Measurements from ENCODE around the gene FGD2. TPM values are rescaled to one million over a fixed set of nuclear protein-coding genes. Genes with fewer than 3 reads are reported as not detected.

FGD2 gene
- total and polyA plus RNA-seq, 9 of the 15 experiments (the other 6 are each of a cell fraction or from before 2014, with no cell fraction given) = 0.09 TPM; not detected in 8

- peak; percentile 98 for TF ChIP-seq ZNF592 (IDR thresholded peaks at IDR 0.05)
- no peak for TF ChIP-seq PML (IDR thresholded peaks at IDR 0.05; ENCODE audit: low read length)
- TF ChIP-seq SMAD4 (CRISPR knock-in tag; conservative IDR thresholded peaks at IDR 0.05) = peak; percentile 87
- no peak for TF ChIP-seq MCM5 (IDR thresholded peaks at IDR 0.05; ENCODE audit: low read depth)
These were observed 54.1 kb downstream of the FGD2 start (continued) for GRCh38 chr6:37059344-37060194.

- no peak overlapping the region for H3K4me3 ChIP-seq
- H3K27ac ChIP-seq (ENCODE audit: extremely low read depth, low read depth, low read length) = peak overlapping the region; percentile 86
- no peak for ATAC-seq
- peaks cover 48 to 57% of the 10 kb centered on the region in 2 experiments for H3K4me1 ChIP-seq (replicated peaks in 1 of 2; ENCODE audit: control insufficient read depth in 2 of 2, insufficient read depth in 2 of 2, low read length in 2 of 2)
- BruUV-seq (replicated peaks) = no TSS peak
- no peaks in the 10 kb centered on the region for H3K9me1 ChIP-seq (ENCODE audit: control insufficient read depth, insufficient read depth, low read length)
- no peaks in the 10 kb centered on the region for H3K27me3 ChIP-seq (ENCODE audit: control insufficient read depth in 2 of 2, insufficient read depth in 2 of 2, low read length in 2 of 2)
- WGBS (ENCODE audit: insufficient coverage, low coverage, missing lambda C conversion rate) = 64% methylated on average over 4 of the region's 4 CpGs
- peak overlapping the region; percentile 79; the same call in 1 of the 2 replicates for H2AFZ ChIP-seq (ENCODE audit: low read depth, low read length)
- H3K36me3 ChIP-seq (ENCODE audit: control insufficient read depth, insufficient read depth, low read length) = no peaks in the 10 kb centered on the region
- H4K20me1 ChIP-seq (replicated peaks; ENCODE audit: control insufficient read depth, insufficient read depth, low read length) = no peaks in the 10 kb centered on the region
- in situ Hi-C loops (cut with MboI) = no loop called here
- H3K9ac ChIP-seq (ENCODE audit: insufficient read depth in 1 of 2, low read depth in 2 of 2, low read length in 2 of 2) = peak overlapping the region; percentile 68 to 88
- POLR2A ChIA-PET = interaction anchor here (0.7 to 2.5 kb wide), 8 partner anchors 9 to 110 kb away, joined by 3 to 9 read pairs (median 6); partner anchors contain the start of gene PIM1
- DNase-seq (ENCODE audit: extremely low read depth in 1 of 4, low spot score in 3 of 4) = no peak
- 0 out of 3 replicates have a peak, but pooled peaks cover 7% of the 10 kb centered on the region for H3K79me2 ChIP-seq (ENCODE audit: control insufficient read depth, insufficient read depth, low read length)
- no peaks in the 10 kb centered on the region for H3K9me3 ChIP-seq (replicated peaks; ENCODE audit: control insufficient read depth, insufficient read depth, low read depth, low read length)
- no peak for FAIRE-seq
- peak overlapping the region; percentile 72 for H3K4me2 ChIP-seq (ENCODE audit: insufficient read depth, low read length)
- intact Hi-C loops (cut with micrococcal nuclease) = no loop called here
- CTCF ChIA-PET (ENCODE audit: low intra/inter-chr PET ratio) = interaction anchor here (0.8 to 3.3 kb wide), 3 partner anchors 9 to 150 kb away, joined by 3 to 38 read pairs (median 4); no protein-coding TSS in a partner anchor
- TF ChIP-seq THRA (IDR thresholded peaks at IDR 0.05) = no peak
- TF ChIP-seq PTRF (tag; IDR thresholded peaks at IDR 0.05) = 0 out of 2 replicates have a peak, but pooled peaks have one; percentile 11
- 0 out of 2 replicates have a peak, but pooled peaks have one; percentile 2 for TF ChIP-seq ZNF644 (tag; IDR thresholded peaks at IDR 0.05; ENCODE audit: low read depth)
- 0 out of 2 replicates have a peak, but pooled peaks have one; percentile 50 for TF ChIP-seq IFI16 (CRISPR knock-in tag; IDR thresholded peaks at IDR 0.05)
- peak; percentile 3; the same call in 1 of the 2 replicates for TF ChIP-seq ELF2 (CRISPR knock-in tag; IDR thresholded peaks at IDR 0.05)
- no peak for TF ChIP-seq ARHGAP35 (IDR thresholded peaks at IDR 0.05; ENCODE audit: partially characterized antibody)
- no peak for TF ChIP-seq RUNX1 (IDR thresholded peaks at IDR 0.05; ENCODE audit: low read depth)
- TF ChIP-seq ZNF780A (CRISPR knock-in tag; IDR thresholded peaks at IDR 0.05) = 0 out of 2 replicates have a peak, but pooled peaks have one; percentile 26
- peak; percentile 59; the same call in 1 of the 2 replicates for TF ChIP-seq MTF1 (CRISPR knock-in tag; IDR thresholded peaks at IDR 0.05; ENCODE audit: borderline replicate concordance)
- peak; percentile 87 for TF ChIP-seq NFIC (IDR thresholded peaks at IDR 0.05)
- 0 out of 2 replicates have a peak, but pooled peaks have one; percentile 9 for TF ChIP-seq ZNF3 (CRISPR knock-in tag; IDR thresholded peaks at IDR 0.05)
These were observed 54.7 kb downstream of the FGD2 start for GRCh38 chr6:37060195-37060559.
